Neural cell (in vitro differentiated cells): ENCODE measurements around the gene MGAT5.
A peak's percentile ranks its signal among the peaks of the same experiment; 100 is the strongest.

ENCODE experiments used
- EP300 ChIP-seq: fragments of 450-650 bp; conservative IDR thresholded peaks from 2 replicates; pipeline ENCODE4 v1.6.1; 2014; ENCODE audit warnings: antibody characterized with exemption, mild to moderate bottlenecking, moderate library complexity; ENCODE audit not compliant: poor library complexity, severe bottlenecking
- EZH2 ChIP-seq: fragments of 200-600, 300-800 bp; shearing (Covaris generic), sonication (generic); IDR thresholded peaks from 2 replicates; pipeline ENCODE4 v1.6.1; 2014; ENCODE audit warnings: antibody characterized with exemption, low read length, borderline replicate concordance, mild to moderate bottlenecking; ENCODE audit not compliant: insufficient read depth, poor library complexity, severe bottlenecking
- MXI1 ChIP-seq: fragments of 450-650 bp; conservative IDR thresholded peaks from 2 replicates; pipeline ENCODE4 v1.6.1; 2014; ENCODE audit warnings: antibody characterized with exemption, mild to moderate bottlenecking; ENCODE audit not compliant: poor library complexity, severe bottlenecking
- POLR2AphosphoS5 ChIP-seq: IDR thresholded peaks from 2 replicates; pipeline ENCODE4 v1.6.1; 2012
- RAD21 ChIP-seq: fragments of 450-650 bp; conservative IDR thresholded peaks from 2 replicates; pipeline ENCODE4 v1.6.1; 2014; ENCODE audit warnings: antibody characterized with exemption, mild to moderate bottlenecking, moderate library complexity
- SMC3 ChIP-seq: fragments of 450-650 bp; conservative IDR thresholded peaks from 2 replicates; pipeline ENCODE4 v1.6.1; 2014; ENCODE audit warnings: antibody characterized with exemption, mild to moderate bottlenecking, moderate library complexity; ENCODE audit not compliant: poor library complexity
- TF ChIP-seq, protein P1 (sequence below): fragments of 450-650 bp; IDR thresholded peaks from 2 replicates; pipeline ENCODE4 v1.5.1; 2014; ENCODE audit warnings: antibody characterized with exemption, mild to moderate bottlenecking, moderate library complexity; ENCODE audit not compliant: poor library complexity, severe bottlenecking
- TF ChIP-seq, protein P2 (sequence below): IDR thresholded peaks from 2 replicates; pipeline ENCODE4 v1.6.1; 2012; ENCODE audit warnings: borderline replicate concordance

DNA sequence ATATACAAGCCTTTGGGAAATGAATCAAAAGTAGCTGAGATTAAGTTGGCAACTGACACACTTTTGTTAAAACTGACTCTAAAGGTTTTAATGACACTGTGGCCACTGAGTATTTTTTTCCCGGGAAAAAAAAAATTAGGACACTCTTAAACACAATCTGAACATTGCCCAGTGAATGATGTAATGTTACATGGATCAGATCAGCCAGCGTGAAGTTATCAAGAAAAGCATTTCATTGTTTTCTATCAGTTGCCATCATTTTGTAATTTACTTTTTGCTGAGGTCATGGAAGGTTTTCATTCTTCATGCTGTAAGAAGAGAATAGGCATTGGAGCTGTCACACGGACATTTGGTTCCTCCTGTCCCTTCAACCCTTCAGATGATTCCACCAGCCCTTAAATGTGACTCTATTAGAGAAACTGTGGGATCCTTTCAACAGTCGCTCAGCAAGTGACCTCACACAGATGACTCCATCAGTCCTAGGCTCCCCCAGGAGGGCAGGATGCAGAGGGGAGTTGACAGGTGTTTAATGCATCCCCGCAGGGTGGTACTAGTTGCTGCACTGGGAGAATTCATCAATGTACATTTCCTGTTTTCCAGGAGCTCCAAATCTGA, 164.2 kb downstream of the MGAT5 start:
- no peak for TF ChIP-seq EZH2
- TF ChIP-seq, protein P1, sequence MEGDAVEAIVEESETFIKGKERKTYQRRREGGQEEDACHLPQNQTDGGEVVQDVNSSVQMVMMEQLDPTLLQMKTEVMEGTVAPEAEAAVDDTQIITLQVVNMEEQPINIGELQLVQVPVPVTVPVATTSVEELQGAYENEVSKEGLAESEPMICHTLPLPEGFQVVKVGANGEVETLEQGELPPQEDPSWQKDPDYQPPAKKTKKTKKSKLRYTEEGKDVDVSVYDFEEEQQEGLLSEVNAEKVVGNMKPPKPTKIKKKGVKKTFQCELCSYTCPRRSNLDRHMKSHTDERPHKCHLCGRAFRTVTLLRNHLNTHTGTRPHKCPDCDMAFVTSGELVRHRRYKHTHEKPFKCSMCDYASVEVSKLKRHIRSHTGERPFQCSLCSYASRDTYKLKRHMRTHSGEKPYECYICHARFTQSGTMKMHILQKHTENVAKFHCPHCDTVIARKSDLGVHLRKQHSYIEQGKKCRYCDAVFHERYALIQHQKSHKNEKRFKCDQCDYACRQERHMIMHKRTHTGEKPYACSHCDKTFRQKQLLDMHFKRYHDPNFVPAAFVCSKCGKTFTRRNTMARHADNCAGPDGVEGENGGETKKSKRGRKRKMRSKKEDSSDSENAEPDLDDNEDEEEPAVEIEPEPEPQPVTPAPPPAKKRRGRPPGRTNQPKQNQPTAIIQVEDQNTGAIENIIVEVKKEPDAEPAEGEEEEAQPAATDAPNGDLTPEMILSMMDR, result no peak
- peak; percentile 38 for TF ChIP-seq POLR2AphosphoS5
- TF ChIP-seq, protein P2, sequence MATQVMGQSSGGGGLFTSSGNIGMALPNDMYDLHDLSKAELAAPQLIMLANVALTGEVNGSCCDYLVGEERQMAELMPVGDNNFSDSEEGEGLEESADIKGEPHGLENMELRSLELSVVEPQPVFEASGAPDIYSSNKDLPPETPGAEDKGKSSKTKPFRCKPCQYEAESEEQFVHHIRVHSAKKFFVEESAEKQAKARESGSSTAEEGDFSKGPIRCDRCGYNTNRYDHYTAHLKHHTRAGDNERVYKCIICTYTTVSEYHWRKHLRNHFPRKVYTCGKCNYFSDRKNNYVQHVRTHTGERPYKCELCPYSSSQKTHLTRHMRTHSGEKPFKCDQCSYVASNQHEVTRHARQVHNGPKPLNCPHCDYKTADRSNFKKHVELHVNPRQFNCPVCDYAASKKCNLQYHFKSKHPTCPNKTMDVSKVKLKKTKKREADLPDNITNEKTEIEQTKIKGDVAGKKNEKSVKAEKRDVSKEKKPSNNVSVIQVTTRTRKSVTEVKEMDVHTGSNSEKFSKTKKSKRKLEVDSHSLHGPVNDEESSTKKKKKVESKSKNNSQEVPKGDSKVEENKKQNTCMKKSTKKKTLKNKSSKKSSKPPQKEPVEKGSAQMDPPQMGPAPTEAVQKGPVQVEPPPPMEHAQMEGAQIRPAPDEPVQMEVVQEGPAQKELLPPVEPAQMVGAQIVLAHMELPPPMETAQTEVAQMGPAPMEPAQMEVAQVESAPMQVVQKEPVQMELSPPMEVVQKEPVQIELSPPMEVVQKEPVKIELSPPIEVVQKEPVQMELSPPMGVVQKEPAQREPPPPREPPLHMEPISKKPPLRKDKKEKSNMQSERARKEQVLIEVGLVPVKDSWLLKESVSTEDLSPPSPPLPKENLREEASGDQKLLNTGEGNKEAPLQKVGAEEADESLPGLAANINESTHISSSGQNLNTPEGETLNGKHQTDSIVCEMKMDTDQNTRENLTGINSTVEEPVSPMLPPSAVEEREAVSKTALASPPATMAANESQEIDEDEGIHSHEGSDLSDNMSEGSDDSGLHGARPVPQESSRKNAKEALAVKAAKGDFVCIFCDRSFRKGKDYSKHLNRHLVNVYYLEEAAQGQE, result no peak
- TF ChIP-seq EP300, result peak; percentile 30
- no peak for TF ChIP-seq RAD21
- no peak for TF ChIP-seq SMC3
- TF ChIP-seq MXI1, result no peak
